Activated naive CD8-positive, alpha-beta T cell treated with anti-CD3 and anti-CD28 coated beads, Interleukin-2, amount 50 U/mL, for 24 hours (primary cell): ENCODE data around the gene ZNF507.

Source experiments
- ATAC-seq: fragments of 150-1000 bp; cut with Tn5 transposase; one replicate; pipeline ENCODE4 v1.10.0; 2021
- DNase-seq: peaks from one replicate; pipeline ENCODE4 v3.0.0; 2021
- H3K27ac Mint-ChIP-seq: one replicate; pipeline ENCODE4 v1.8.0; 2021; ENCODE audit warnings: mild to moderate bottlenecking, mixed read lengths
- H3K27me3 Mint-ChIP-seq: one replicate; pipeline ENCODE4 v1.8.0; 2021; ENCODE audit warnings: mixed read lengths
- H3K36me3 Mint-ChIP-seq: one replicate; pipeline ENCODE4 v1.8.0; 2021; ENCODE audit warnings: low read depth, mixed read lengths
- H3K4me1 Mint-ChIP-seq: one replicate; pipeline ENCODE4 v1.8.0; 2021; ENCODE audit warnings: mixed read lengths
- H3K4me3 Mint-ChIP-seq: one replicate; pipeline ENCODE4 v1.8.0; 2021; ENCODE audit warnings: mild to moderate bottlenecking, moderate library complexity, mixed read lengths
- H3K9me3 Mint-ChIP-seq: one replicate; pipeline ENCODE4 v1.8.0; 2021; ENCODE audit warnings: mixed read lengths

The ZNF507 gene

DNA sequence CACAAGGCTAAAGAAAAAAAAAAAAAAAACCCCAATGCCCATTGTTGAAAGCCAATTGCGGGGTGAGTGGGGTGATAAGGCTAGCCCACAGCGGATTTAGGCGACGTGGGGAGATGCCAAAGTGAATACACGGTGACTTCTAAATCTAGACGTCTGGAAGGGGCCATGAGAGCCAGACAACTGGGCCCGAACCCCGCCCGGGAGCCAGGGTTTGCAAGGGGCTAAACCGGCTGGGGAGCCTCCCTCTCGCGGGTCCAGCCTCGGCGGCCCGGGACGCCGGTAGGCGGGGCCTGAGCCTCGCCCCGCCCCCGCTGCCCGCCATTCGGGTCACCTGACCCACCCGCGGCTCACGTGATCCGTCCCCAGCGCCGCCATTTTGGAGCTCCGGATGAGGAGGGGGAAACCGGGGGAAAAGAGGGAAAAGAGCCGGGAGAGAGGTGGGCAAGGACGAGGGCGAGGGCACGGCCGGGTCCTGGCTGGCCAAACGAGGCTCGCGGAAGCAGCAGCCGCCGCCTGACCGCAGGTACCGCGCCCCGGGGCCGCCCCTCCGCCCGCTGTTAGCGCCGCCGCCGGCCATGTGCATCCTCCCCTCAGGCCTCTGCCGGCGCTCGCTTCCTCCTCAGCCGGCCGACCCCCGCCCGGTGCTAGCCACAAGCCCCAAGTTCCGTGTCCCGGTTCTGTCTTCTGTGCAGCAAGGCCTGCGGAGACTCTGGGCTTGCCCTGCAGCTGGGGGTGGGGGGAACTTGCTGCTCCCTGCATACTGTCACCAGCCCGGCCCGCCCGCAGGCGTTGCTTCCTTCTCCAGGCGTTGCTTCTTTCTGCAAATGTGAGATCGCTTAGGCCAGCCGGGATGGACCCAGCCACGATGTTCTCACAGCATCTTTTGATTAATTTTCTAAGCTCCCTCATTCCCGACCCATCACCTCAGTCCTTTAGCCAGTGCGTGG lies at the start of gene ZNF507:
TSS of gene ZNF507 (plus strand) at position 350 of the 947 bp plus-strand sequence. CDS start 7,221 bp downstream, outside the sequence.
- DNase-seq = peak; percentile 90
- ATAC-seq = peak; percentile 66
- Mint-ChIP-seq H3K4me1 (peaks cover 42% of the 10 kb centered on the region), H3K27ac (peak within 1 kb of the TSS; percentile 97), H3K36me3 (peaks cover 39% of the 10 kb centered on the region), H3K4me3 (peak within 1 kb of the TSS; percentile 98), H3K9me3 (no peaks in the 10 kb centered on the region), H3K27me3 (peaks cover 8% of the 10 kb centered on the region)

DNA sequence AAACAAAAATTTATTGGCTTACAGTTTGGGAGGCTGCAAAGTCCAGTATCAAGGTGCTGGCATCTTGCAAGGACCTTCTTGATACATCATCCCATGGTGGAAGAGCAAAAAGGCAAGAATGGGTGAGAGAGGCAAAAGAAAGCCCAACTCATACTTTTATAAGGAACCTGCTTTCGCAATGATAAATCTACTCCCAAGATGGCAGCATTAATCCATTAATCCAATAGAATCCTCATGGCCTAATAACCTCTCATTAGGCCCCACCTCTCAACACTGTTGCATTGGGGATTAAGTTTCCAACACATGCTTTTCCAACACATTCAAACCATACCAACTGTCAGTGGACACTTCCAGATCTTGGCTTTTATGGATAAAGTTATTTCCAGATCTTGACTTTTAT lies 48.7 kb upstream of the ZNF507 start:
- no peaks in the 10 kb centered on the region for H3K4me1 Mint-ChIP-seq

DNA sequence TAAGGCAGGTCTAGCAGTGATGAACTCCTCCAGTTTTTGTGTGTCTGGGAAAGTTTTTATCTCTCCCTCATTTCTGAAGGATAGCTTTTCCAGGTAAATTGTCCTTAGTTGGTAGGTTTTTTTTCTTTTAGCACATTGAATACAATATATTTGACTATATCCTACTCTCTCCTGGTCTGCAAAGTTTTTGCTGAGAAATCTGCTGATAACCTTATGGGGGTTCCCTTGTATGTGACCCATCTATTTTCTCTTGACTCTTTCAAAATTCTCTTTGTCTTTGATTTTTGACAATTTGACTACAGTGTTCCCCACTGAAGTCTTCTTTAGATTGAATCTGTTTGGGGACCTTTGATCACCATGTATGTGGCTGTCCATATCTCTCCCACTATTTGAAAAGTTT lies 42.6 kb upstream of the ZNF507 start:
- peaks cover 27% of the 10 kb centered on the region for H3K9me3 Mint-ChIP-seq
- ATAC-seq = no peak
- H3K4me3 Mint-ChIP-seq = no peak overlapping the region
- H3K36me3 Mint-ChIP-seq = peaks cover 2% of the 10 kb centered on the region
- H3K27me3 Mint-ChIP-seq = peaks cover 39% of the 10 kb centered on the region
- H3K4me1 Mint-ChIP-seq = no peaks in the 10 kb centered on the region
- no peak overlapping the region for H3K27ac Mint-ChIP-seq
- DNase-seq = no peak

More for the DNA sequence above, 48.7 kb upstream of the ZNF507 start:
- ATAC-seq = no peak
- Mint-ChIP-seq H3K9me3 (peaks cover 12% of the 10 kb centered on the region), H3K27me3 (peaks cover 24% of the 10 kb centered on the region), H3K27ac (no peak overlapping the region), H3K36me3 (no peaks in the 10 kb centered on the region), H3K4me3 (no peak overlapping the region)
- no peak for DNase-seq

DNA sequence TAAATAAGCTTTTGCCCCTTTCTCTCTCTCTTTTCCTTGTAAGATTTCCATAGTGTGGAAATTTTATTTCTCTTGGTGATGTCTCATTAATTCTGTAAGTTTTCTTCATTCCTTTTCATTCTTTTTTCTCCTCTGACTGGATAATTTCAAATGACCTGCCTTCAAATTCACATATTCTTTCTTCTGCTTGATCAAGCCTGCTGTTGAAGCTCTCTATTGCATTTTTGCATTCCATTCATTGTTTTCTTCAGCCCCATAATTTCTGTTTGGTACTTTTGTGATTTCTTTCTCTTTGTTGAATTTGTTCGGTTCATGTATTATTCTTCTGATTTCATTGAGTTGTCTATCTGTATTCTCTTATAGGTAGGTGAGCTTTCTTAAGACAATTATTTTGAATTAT lies 42.2 kb upstream of the ZNF507 start:
- H3K4me1 Mint-ChIP-seq = no peaks in the 10 kb centered on the region
- H3K9me3 Mint-ChIP-seq = peaks cover 27% of the 10 kb centered on the region
- no peak overlapping the region for H3K27ac Mint-ChIP-seq
- peaks cover 40% of the 10 kb centered on the region for H3K27me3 Mint-ChIP-seq
- peaks cover 2% of the 10 kb centered on the region for H3K36me3 Mint-ChIP-seq
- no peak overlapping the region for H3K4me3 Mint-ChIP-seq
- ATAC-seq (no peak), DNase-seq (no peak)

DNA sequence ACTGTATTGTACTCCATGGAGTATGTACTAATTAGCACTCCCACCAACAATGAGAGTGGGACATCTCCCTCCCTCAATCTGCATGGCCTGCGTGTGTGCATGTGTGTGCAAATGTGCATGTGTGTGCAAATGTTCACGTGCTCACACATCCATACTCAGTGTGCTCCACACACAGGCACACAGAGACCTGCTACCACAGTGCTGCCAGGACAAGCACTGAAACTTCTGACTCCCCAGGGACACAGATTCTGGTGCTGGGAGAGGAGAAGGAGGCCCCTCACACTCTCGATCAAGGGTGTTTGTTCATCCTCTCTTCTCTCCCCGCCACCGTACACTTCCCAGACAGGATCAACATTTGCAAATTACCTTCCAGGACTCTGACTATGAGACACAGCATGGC lies 37.8 kb upstream of the ZNF507 start:
- Mint-ChIP-seq H3K4me3 (no peak overlapping the region), H3K27ac (no peak overlapping the region), H3K27me3 (peaks cover 41% of the 10 kb centered on the region), H3K36me3 (peaks cover 2% of the 10 kb centered on the region), H3K4me1 (no peaks in the 10 kb centered on the region), H3K9me3 (peaks cover 13% of the 10 kb centered on the region)
- ATAC-seq = no peak
- DNase-seq = no peak

DNA sequence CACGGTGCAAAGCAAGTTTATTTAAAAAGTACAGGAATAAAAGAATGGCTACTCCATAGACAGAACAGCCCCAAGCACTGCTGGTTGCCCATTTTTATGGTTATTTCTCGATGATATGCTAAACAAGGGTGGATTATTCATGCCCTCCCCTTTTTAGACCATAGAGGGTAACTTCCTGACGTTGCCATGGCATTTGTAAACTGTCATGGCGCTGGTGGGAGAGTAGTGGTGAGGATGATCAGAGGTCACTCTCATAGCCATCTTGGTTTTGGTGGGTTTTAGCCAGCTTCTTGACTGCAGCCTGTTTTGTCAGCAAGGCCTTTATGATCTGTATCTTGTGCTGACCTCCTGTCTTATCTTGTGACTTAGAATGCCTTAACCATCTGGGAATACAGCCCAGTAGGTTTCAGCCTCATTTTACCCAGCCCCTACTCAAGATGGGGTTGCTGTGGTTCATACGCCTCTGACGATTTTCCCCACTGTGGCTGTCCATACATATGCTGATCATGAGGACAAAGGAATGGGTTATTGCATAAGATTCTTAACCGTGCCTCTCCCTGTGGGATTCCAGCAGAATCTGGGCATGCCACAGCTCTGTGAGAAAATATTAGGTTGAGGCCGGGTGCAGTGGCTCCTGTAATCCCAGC lies 36.9 kb upstream of the ZNF507 start:
- DNase-seq (no peak), ATAC-seq (no peak)
- Mint-ChIP-seq H3K36me3 (no peaks in the 10 kb centered on the region), H3K27me3 (peaks cover 35% of the 10 kb centered on the region), H3K27ac (no peak overlapping the region), H3K9me3 (peaks cover 4% of the 10 kb centered on the region), H3K4me1 (no peaks in the 10 kb centered on the region), H3K4me3 (no peak overlapping the region)

DNA sequence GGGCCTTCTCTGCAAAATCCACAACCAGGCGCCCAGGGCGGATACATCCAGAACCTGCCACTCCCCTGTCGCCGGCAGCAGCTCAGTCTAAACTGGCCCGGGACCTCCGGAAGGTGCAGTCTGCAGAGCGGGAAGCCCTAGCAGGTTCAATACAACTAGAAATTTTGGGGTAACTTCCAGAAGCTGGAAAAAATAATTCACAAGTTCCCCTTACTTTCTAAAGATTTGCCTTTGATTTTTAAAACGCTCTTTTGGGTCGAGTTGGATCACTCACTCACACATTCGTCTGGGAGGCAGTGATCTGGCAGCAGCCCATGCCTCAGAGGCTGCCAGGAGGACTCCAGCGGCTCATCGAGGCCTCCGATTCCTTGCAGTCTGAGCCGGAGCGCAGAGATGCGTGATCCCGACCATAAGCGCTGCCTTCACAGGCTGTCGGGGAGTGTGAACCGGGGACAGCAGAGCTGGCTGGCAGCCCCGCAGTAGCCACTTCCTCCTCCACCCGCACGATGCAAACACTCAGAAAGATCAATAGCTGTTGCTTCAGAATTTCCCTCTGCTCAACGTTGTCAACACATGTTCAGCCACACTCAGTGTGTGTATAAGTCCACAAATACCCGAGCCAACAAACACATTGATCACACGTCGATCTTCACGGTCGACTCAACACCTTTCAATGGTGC lies 35.6 kb upstream of the ZNF507 start:
- DNase-seq = no peak
- no peaks in the 10 kb centered on the region for H3K4me1 Mint-ChIP-seq
- no peak overlapping the region for H3K4me3 Mint-ChIP-seq
- no peaks in the 10 kb centered on the region for H3K36me3 Mint-ChIP-seq
- H3K9me3 Mint-ChIP-seq = no peaks in the 10 kb centered on the region
- no peak for ATAC-seq
- H3K27ac Mint-ChIP-seq = no peak overlapping the region
- peaks cover 35% of the 10 kb centered on the region for H3K27me3 Mint-ChIP-seq

DNA sequence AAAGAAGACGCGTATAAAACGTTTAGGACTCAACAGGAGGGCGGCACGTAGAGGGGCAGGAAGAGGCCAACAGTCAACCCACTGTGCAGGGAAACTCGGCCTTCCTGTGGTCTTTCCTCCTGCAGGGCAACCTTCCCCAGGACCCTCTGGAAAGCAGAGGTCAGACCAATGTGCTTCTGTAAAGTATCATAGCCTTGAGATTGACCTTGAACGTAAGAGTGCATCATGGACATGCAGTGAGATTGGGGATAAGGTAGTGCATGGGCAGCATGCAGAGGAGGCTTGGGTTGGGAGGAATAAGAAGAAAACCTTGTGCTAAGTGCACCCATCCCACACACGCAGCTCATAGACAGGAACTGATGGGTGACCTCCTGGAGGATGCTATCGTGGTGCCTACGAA lies 34.0 kb upstream of the ZNF507 start:
- Mint-ChIP-seq H3K27ac (no peak overlapping the region), H3K9me3 (no peaks in the 10 kb centered on the region), H3K27me3 (peaks cover 38% of the 10 kb centered on the region), H3K4me1 (no peaks in the 10 kb centered on the region), H3K4me3 (no peak overlapping the region), H3K36me3 (no peaks in the 10 kb centered on the region)
- DNase-seq = no peak
- ATAC-seq = no peak

DNA sequence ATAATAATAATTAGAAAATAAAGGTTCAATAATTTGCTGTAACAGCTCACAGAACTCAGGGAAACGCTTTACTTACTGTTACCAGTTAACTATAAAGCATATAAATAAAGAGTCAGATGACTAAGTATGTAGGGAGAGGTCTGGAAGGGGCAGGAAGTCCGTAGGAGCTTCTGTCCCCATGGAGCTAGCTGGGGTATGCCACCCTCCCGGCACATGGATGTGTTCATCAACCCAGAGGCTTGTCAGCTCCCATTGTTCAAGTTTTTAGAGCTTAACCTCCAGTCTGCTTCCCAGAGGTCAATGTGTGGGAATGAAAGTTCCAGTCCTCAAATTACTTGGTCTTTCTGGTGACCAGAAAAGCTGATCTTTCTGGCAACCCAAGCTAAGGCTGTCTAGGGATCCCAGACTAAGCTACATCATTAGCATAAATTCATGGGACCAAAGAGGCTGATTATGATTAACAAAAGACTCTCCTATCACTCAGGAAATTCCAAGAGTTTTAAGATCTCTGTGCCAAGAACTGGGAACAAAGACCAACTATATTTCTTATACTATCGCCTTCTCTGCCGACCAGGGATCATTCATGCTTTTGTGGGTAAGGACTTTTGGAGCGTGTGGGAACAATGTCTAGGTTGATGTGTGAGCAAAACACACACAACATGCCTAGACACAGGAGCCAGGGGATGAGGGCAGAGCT lies 31.7 kb upstream of the ZNF507 start:
- no peaks in the 10 kb centered on the region for H3K9me3 Mint-ChIP-seq
- no peak for ATAC-seq

DNA sequence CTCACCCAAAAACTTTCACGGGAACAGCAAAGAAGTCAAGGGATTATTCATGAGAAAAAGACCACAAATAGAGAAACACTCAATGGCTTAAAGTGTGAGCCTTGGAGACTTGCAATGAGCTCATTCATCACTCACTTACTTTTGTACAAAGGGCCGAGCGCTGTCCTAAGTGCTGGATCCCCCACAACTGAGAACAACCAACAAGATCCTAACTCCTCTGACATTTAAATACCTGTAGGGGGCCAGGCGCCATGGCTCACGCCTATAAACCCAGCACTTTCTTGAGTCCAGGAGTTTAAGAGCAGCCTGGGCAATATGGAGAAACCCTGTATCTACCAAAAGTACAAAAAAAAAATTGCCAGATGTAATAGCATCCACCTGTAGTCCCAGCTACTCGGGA lies 29.4 kb upstream of the ZNF507 start:
- Mint-ChIP-seq H3K36me3 (no peaks in the 10 kb centered on the region), H3K27ac (no peak overlapping the region), H3K9me3 (no peaks in the 10 kb centered on the region), H3K4me1 (no peaks in the 10 kb centered on the region), H3K27me3 (peaks cover 14% of the 10 kb centered on the region), H3K4me3 (no peak overlapping the region)
- DNase-seq = no peak
- ATAC-seq = no peak

More for the DNA sequence above, 31.7 kb upstream of the ZNF507 start:
- Mint-ChIP-seq H3K36me3 (no peaks in the 10 kb centered on the region), H3K4me1 (no peaks in the 10 kb centered on the region), H3K4me3 (no peak overlapping the region), H3K27ac (no peak overlapping the region), H3K27me3 (peaks cover 23% of the 10 kb centered on the region)
- no peak for DNase-seq

DNA sequence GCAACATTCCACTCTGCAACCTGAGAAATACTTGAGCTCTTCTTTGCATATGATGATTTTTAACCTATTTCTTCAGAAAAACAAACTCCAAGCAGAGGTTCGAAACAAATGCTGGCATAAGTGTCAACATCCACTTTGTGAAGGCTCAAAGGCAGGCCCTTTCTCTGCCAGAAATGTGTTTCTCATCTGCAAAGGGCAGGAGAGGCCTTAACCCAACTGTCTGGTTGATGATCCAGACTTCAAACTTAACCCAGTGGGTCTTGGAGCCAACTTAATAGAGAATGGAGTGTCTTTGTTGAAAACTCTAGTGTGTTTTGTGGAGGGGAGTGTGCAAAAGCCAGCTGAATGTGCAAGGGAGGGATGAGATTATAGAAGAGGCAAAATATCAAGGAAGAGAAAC lies 28.3 kb upstream of the ZNF507 start:
- H3K4me3 Mint-ChIP-seq = no peak overlapping the region
- H3K27ac Mint-ChIP-seq = no peak overlapping the region
- H3K9me3 Mint-ChIP-seq = no peaks in the 10 kb centered on the region
- no peak for DNase-seq
- H3K4me1 Mint-ChIP-seq = no peaks in the 10 kb centered on the region
- ATAC-seq = no peak
- H3K36me3 Mint-ChIP-seq = no peaks in the 10 kb centered on the region
- peaks cover 16% of the 10 kb centered on the region for H3K27me3 Mint-ChIP-seq

DNA sequence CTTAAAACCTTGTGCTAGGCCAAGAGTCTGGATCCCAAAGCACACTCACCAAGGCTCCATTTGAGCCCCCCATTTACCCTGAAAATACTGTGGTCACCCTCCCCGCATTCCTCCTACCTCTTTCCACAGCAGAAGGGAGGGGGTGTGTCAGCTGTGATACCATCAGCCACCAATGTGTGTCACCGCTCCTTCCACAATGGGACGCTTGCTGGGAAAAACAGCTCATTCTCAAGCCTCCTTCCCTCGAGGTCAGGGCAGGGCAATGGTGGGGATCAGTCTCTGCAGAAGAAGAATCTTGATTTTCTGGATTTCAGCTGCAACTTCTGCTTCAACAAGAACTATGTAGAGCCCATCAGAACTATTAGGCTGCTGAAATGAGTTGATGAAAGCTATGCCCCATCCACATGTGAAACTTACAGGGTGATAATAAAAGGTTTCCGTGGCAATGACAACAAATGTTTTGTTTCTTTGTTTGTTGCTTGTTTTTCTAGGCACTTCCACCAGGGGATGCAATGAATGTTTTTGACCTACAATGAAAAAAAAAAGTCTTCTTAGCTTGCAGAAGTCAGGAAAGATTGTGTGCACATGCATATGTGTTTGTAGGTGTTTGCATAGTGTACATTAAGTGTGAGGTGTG lies 26.4 kb upstream of the ZNF507 start:
- Mint-ChIP-seq H3K4me3 (no peak overlapping the region), H3K27ac (no peak overlapping the region), H3K4me1 (no peaks in the 10 kb centered on the region), H3K36me3 (no peaks in the 10 kb centered on the region), H3K9me3 (no peaks in the 10 kb centered on the region), H3K27me3 (peaks cover 16% of the 10 kb centered on the region)
- DNase-seq = peak; percentile 10
- no peak for ATAC-seq

DNA sequence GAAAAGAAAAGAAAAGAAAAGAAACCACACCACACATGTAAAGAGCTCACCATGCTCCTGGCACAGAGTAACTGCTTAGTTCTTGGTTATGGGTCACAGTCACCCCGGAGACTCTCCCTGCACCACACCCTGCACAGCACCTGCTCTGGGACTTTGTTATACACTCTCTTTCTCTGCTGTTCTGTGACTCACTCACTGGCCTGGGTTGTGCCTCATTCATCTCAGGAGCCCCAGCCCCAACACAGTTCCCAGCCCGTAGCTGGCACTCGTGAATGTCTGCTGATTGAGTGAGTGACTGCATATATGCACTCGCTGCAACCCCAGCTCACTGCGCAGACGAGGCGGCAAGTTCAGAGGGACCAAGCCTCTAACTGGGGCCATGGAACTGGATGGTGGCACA lies 22.9 kb upstream of the ZNF507 start:
- H3K27me3 Mint-ChIP-seq = peaks cover 24% of the 10 kb centered on the region
- H3K27ac Mint-ChIP-seq = no peak overlapping the region
- DNase-seq = no peak
- no peaks in the 10 kb centered on the region for H3K9me3 Mint-ChIP-seq
- H3K4me3 Mint-ChIP-seq = no peak overlapping the region
- no peaks in the 10 kb centered on the region for H3K36me3 Mint-ChIP-seq
- no peaks in the 10 kb centered on the region for H3K4me1 Mint-ChIP-seq
- ATAC-seq = no peak
